GM13976 (cell line): ENCODE results near the gene HHATL.

Experiments
- DNase-seq: peaks from one replicate; pipeline ENCODE4 v3.0.0; 2012; ENCODE audit warnings: low spot score
- in situ Hi-C: fragments of 300-500 bp; cut with MboI; formaldehyde crosslinking; loops from one replicate; pipeline ENCODE4 v1.12.0; 2022; ENCODE audit warnings: low sequenced_read_pairs, mixed read lengths, inconsistent platforms; ENCODE audit not compliant: unreplicated experiment
- TF ChIP-seq, protein P1 (sequence below): IDR thresholded peaks from 2 replicates; pipeline ENCODE4 v1.5.1; 2012; ENCODE audit warnings: borderline replicate concordance, mild to moderate bottlenecking; ENCODE audit not compliant: insufficient read depth; ENCODE audit errors: extremely low read depth, missing control alignments, control extremely low read depth

HHATL gene

GRCh38 chr3:42692667-42693529 is 9.7 kb downstream of the HHATL start:
- TF ChIP-seq, protein P1, sequence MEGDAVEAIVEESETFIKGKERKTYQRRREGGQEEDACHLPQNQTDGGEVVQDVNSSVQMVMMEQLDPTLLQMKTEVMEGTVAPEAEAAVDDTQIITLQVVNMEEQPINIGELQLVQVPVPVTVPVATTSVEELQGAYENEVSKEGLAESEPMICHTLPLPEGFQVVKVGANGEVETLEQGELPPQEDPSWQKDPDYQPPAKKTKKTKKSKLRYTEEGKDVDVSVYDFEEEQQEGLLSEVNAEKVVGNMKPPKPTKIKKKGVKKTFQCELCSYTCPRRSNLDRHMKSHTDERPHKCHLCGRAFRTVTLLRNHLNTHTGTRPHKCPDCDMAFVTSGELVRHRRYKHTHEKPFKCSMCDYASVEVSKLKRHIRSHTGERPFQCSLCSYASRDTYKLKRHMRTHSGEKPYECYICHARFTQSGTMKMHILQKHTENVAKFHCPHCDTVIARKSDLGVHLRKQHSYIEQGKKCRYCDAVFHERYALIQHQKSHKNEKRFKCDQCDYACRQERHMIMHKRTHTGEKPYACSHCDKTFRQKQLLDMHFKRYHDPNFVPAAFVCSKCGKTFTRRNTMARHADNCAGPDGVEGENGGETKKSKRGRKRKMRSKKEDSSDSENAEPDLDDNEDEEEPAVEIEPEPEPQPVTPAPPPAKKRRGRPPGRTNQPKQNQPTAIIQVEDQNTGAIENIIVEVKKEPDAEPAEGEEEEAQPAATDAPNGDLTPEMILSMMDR = no peak
- in situ Hi-C loops = no loop called here
- DNase-seq = peak; percentile 30

GRCh38 chr3:42691816-42692666 is 10.6 kb downstream of the HHATL start:
- TF ChIP-seq, protein P1 = no peak
- peak; percentile 29 for DNase-seq
- in situ Hi-C loops = no loop called here

GRCh38 chr3:42690766-42691680 is 11.6 kb downstream of the HHATL start:
- in situ Hi-C loops = no loop called here
- DNase-seq = no peak
- TF ChIP-seq, protein P1 = no peak

- in situ Hi-C loops = no loop called here
- TF ChIP-seq, protein P1 = no peak
- no peak for DNase-seq
These were observed 12.4 kb downstream of the HHATL start for GRCh38 chr3:42690191-42690590.

- no peak for DNase-seq
These were observed 13.1 kb downstream of the HHATL start for GRCh38 chr3:42689421-42690014.

More at GRCh38 chr3:42689421-42690014, 13.1 kb downstream of the HHATL start:
- in situ Hi-C loops = no loop called here
- TF ChIP-seq, protein P1 = no peak
